HG03045 (cell line): ENCODE results near the gene RPS10.
"Not testable (repeated sequence)": the region's sequence is repeated elsewhere in the genome, so short reads cannot be mapped to it uniquely, and the experiment has no call there.

ENCODE experiments used
- ATAC-seq: cut with Tn5 transposase; IDR thresholded peaks from one replicate; pipeline ENCODE4 v1.9.1; 2021; ENCODE audit warnings: mild to moderate bottlenecking, moderate library complexity; ENCODE audit not compliant: unreplicated experiment

RPS10 gene

GRCh38 chr6:34451192-34451591 is 25.3 kb upstream of the RPS10 start:
- ATAC-seq: no peak

- ATAC-seq: no peak
Measured at GRCh38 chr6:34447910-34448309, 22.0 kb upstream of the RPS10 start.

GRCh38 chr6:34447386-34447785 is 21.5 kb upstream of the RPS10 start:
- no peak for ATAC-seq

- no peak for ATAC-seq
Measured at GRCh38 chr6:34445313-34445860, 19.5 kb upstream of the RPS10 start.

- no peak for ATAC-seq
Measured at GRCh38 chr6:34441526-34441925, 15.7 kb upstream of the RPS10 start.

- no peak for ATAC-seq
Measured at GRCh38 chr6:34439442-34439841, 13.6 kb upstream of the RPS10 start.

GRCh38 chr6:34438705-34439104 is 12.8 kb upstream of the RPS10 start:
- ATAC-seq: no peak

GRCh38 chr6:34437644-34437970 is 11.7 kb upstream of the RPS10 start:
- no peak for ATAC-seq

GRCh38 chr6:34436803-34437643 is 11.2 kb upstream of the RPS10 start:
- ATAC-seq: no peak

- no peak for ATAC-seq
Measured at GRCh38 chr6:34435916-34436315, 10.0 kb upstream of the RPS10 start.

GRCh38 chr6:34425132-34425497 is 754 bp downstream of the RPS10 start:
- no peak for ATAC-seq

- no peak for ATAC-seq
Measured at GRCh38 chr6:34424200-34425131, 1.4 kb downstream of the RPS10 start.

GRCh38 chr6:34423254-34423653 is 2.6 kb downstream of the RPS10 start:
- no peak for ATAC-seq

- no peak for ATAC-seq
Measured at GRCh38 chr6:34418367-34418766, 7.5 kb downstream of the RPS10 start.

GRCh38 chr6:34416877-34417371 is 8.9 kb downstream of the RPS10 start:
- ATAC-seq: no peak

GRCh38 chr6:34414999-34415858 is 10.6 kb downstream of the RPS10 start:
- no peak for ATAC-seq

GRCh38 chr6:34412643-34413214 is 13.1 kb downstream of the RPS10 start:
- ATAC-seq: no peak

- no peak for ATAC-seq
Measured at GRCh38 chr6:34412016-34412415, 13.9 kb downstream of the RPS10 start.

GRCh38 chr6:34407915-34408314 is 18.0 kb downstream of the RPS10 start:
- ATAC-seq: not testable (repeated sequence)

GRCh38 chr6:34396518-34396917 is 29.4 kb downstream of the RPS10 start:
- no peak for ATAC-seq
